Dermis microvascular lymphatic vessel endothelial cell (primary cell): ENCODE results near the gene ZNF469. TPM values are rescaled to one million over a fixed set of nuclear protein-coding genes. Genes with fewer than 3 reads are reported as not detected.
"Not testable (repeated sequence)": the region's sequence is repeated elsewhere in the genome, so short reads cannot be mapped to it uniquely, and the experiment has no call there.

Experiments
- DNase-seq, 2 donors: peaks; one replicate each; pipeline versions ENCODE4 v3.0.0 to v3.0.0-alpha.2; 2010; ENCODE audit warnings: low read depth in 2 of 2
- total RNA-seq: library from RNA; depleted of rRNA; stranded (reverse); fragments of >200 nt; gene quantifications from 2 replicates; pipeline ENCODE4 v1.2.1, GENCODE V29; 2014

Gene ZNF469
- total RNA-seq, 1 donor from 2014 or later, result 0.39 TPM

- DNase-seq, result not testable (repeated sequence)
Observed at GRCh38 chr16:88360401-88360800, 22.4 kb upstream of the ZNF469 start.

- DNase-seq, result no peak
Observed at GRCh38 chr16:88360999-88361398, 21.8 kb upstream of the ZNF469 start.

GRCh38 chr16:88361775-88362174 lies 21.0 kb upstream of the ZNF469 start:
- no peak for DNase-seq

GRCh38 chr16:88363239-88363891 lies 19.4 kb upstream of the ZNF469 start:
- DNase-seq, result no peak

GRCh38 chr16:88365244-88365865 lies 17.4 kb upstream of the ZNF469 start:
- no peak for DNase-seq

- DNase-seq, result no peak
Observed at GRCh38 chr16:88366032-88366703, 16.6 kb upstream of the ZNF469 start.

GRCh38 chr16:88366704-88367047 lies 16.1 kb upstream of the ZNF469 start:
- DNase-seq, result no peak

- DNase-seq, result no peak
Observed at GRCh38 chr16:88367560-88367959, 15.2 kb upstream of the ZNF469 start.

- peak; percentile 16 to 52 for DNase-seq
Observed at GRCh38 chr16:88368036-88368435, 14.7 kb upstream of the ZNF469 start.

- no peak for DNase-seq
Observed at GRCh38 chr16:88368994-88369393, 13.8 kb upstream of the ZNF469 start.

- no peak for DNase-seq
Observed at GRCh38 chr16:88369447-88370008, 13.2 kb upstream of the ZNF469 start.

GRCh38 chr16:88370365-88370764 lies 12.4 kb upstream of the ZNF469 start:
- no peak for DNase-seq

GRCh38 chr16:88372522-88372921 lies 10.2 kb upstream of the ZNF469 start:
- no peak for DNase-seq

- no peak for DNase-seq
Observed at GRCh38 chr16:88373211-88373610, 9.5 kb upstream of the ZNF469 start.

GRCh38 chr16:88373927-88374492 lies 8.7 kb upstream of the ZNF469 start:
- no peak for DNase-seq

- DNase-seq, result no peak
Observed at GRCh38 chr16:88374736-88375135, 8.0 kb upstream of the ZNF469 start.

- no peak for DNase-seq
Observed at GRCh38 chr16:88375236-88375975, 7.4 kb upstream of the ZNF469 start.

- DNase-seq, result no peak
Observed at GRCh38 chr16:88375996-88376834, 6.5 kb upstream of the ZNF469 start.

- DNase-seq, result no peak
Observed at GRCh38 chr16:88376835-88377726, 5.7 kb upstream of the ZNF469 start.

- no peak for DNase-seq
Observed at GRCh38 chr16:88377961-88378360, 4.8 kb upstream of the ZNF469 start.
